GM12874 (cell line): Measurements from ENCODE around the gene DYNC1I1.

Experiments used
- TF ChIP-seq, protein P1 (sequence below): IDR thresholded peaks from 2 replicates; pipeline ENCODE4 v1.5.1; 2011; ENCODE audit warnings: low read depth, mild to moderate bottlenecking, control low read depth, low read length, moderate library complexity; ENCODE audit not compliant: insufficient read depth

DYNC1I1 gene

DNA sequence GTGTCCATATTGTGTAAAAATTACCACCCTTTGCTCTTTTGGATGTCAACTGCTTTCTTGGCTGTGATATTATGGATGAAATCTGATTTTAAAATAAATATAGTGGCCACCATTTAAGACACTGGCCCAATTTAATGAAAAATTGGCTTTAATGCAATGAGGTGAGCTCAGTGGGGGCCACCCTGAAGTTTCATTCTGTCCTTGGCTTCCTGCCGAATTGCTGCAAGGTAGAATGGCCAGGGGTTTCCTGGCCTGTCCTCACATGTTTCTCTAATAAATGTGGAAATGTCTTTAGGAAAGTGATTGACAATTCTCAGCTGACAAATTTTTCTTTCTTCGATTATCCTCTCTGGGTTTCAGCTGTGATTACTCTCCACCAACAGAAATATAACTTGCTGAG is 36.0 kb downstream of the DYNC1I1 start:
- TF ChIP-seq, protein P1, sequence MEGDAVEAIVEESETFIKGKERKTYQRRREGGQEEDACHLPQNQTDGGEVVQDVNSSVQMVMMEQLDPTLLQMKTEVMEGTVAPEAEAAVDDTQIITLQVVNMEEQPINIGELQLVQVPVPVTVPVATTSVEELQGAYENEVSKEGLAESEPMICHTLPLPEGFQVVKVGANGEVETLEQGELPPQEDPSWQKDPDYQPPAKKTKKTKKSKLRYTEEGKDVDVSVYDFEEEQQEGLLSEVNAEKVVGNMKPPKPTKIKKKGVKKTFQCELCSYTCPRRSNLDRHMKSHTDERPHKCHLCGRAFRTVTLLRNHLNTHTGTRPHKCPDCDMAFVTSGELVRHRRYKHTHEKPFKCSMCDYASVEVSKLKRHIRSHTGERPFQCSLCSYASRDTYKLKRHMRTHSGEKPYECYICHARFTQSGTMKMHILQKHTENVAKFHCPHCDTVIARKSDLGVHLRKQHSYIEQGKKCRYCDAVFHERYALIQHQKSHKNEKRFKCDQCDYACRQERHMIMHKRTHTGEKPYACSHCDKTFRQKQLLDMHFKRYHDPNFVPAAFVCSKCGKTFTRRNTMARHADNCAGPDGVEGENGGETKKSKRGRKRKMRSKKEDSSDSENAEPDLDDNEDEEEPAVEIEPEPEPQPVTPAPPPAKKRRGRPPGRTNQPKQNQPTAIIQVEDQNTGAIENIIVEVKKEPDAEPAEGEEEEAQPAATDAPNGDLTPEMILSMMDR: no peak

DNA sequence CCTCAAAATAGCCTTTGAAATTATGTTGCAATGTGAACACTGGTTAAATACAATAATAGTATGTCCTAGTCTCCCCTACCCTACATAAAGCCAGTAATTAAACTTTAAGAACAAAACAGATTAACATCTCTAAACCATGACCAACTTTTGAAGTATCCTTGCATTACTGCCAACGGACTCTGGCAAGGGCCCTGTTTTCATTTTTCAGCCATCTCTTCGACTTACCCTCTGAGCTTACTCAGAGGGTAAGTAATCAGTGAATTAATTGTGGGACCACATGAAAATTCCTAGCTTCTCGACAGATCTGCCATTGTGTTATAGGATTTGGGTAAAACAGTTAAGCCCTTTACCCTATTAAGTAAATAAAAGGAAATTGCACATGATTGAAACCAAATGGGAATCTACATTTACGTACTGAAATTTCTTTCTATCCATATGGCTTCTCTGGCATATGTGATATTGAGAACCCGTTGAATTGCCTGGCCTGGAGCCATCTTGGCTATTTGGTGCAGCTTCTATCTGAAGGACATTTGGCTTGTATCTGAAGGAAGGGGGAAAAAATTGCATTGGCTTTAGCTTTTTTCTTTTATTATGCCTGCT is 39.6 kb downstream of the DYNC1I1 start:
- TF ChIP-seq, protein P1: no peak

DNA sequence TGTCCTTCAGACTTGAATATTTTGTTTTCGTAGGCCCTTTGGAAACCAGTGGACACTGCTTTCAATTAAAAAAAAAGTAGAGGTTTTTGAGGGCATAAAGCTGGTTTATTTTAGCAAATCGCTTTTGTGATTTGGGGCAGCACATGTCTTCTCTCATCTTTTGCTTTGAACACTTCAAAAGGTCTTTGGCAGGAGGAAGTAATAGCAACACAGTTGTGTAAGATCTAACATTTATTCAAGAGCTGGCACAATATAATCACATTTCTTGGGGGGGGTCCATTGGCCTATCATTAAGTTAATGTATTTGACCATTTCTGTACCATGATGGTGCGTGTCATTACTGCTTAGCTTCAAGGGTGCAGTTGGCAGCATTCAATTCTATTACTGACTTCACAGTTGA is 42.4 kb downstream of the DYNC1I1 start:
- TF ChIP-seq, protein P1: no peak

DNA sequence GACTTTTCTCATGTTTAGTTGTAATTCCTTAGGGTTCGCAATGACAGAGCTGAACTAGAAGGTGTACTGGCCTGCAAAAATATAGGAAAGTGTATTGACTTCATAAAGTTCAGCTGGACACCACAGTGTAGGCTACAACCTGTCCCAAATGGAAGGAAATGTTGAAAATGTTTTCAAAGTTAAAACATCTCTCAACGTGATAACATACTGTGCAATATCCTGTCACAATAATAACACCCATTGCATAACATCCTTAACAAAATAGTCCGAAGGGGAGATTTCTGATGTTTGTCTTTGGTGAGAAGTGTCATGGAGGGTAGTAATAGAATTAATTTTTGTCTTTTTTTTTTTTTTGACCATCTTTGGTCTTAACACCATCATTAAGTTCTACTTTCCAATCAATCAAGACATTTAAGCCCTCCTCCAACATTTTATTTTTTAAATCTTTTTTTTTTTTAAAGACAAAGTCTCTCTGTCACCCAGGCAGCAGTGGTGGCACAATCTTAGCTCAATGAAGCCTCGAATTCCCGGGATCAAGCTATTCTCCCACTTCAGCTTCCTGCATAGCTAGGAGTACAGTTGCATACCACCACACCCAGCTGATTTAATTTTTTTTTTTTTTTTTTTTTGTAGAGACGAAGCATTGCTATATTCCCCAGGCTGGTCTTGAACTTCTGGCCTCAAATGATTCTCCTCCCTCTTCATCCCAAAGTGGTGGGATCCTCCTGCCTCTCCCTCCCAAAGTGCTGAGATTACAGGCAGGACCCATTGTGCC is 45.7 kb downstream of the DYNC1I1 start:
- TF ChIP-seq, protein P1: no peak

DNA sequence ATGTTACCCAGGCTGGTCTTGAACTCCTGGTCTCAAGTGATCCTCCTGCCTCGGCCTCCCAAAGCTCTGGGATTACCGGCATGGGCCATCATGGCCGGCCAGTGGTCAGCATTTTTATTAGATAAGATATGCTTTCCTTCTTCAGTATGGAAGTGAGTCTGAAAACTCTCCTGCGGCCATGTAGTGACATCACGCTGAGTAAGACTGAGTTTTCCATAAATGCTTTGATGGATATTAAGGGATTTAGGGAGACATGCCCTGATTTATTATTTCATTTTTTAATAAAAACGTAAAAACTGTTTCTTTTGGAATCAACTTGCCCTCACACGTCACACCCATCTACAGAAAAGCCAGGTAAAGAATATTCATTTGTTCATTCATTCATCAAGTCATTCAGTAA is 48.4 kb downstream of the DYNC1I1 start:
- TF ChIP-seq, protein P1: no peak

DNA sequence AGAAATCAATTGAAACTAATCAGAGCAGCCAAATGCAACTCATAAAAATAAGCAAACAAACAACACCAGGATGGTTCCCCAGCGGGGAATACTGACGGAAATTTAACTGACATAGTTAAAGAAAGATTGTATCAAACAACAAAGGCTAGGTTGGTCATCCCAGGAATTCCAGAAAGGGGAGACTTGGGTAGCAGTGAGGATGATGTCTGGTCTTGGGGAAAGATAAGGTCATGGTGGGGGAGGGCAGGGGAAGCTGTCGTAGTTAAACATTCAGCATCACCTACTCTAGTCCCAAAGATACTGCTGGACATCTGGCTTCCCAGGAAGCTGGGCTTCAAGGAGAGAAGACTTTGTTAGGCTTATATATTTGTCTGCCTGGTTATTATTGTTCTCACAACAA is 50.4 kb downstream of the DYNC1I1 start:
- TF ChIP-seq, protein P1: no peak

DNA sequence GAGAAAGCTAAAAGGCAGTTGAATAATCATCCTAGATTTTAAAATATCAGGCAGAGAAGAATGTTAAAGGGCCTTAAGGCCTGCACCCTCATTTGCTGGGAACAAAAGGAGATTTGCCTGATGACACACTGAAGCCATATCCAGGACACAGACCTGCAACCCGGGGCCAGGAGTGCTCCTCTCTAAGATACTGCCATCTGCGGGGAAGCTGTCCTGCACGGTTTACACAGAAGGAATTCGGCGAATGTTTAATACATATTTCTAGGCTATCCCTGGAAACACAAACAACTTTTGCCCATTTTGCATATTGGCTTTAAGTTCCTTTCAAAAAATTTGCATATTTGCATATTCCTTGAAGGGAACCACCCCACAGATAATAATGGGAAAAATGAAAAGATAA is 52.3 kb downstream of the DYNC1I1 start:
- TF ChIP-seq, protein P1: no peak
